DOHH2 (cell line): Measurements from ENCODE around the gene CPNE9.

Source experiments
- CTCF ChIP-seq: fragments of 200-600 bp; sonication (generic); IDR thresholded peaks from one replicate; pipeline ENCODE4 v1.5.1; 2014; ENCODE audit warnings: antibody characterized with exemption, mild to moderate bottlenecking, low read depth, low read length; ENCODE audit not compliant: poor library complexity, severe bottlenecking
- EZH2phosphoT487 ChIP-seq: fragments of 200-600 bp; sonication (generic); IDR thresholded peaks from 2 replicates; pipeline ENCODE4 v1.6.1; 2017; ENCODE audit warnings: borderline replicate concordance, mild to moderate bottlenecking, antibody characterized with exemption, low read length, moderate library complexity, mixed read lengths

GRCh38 chr3:9778143-9779074, 74.8 kb downstream of the CPNE9 start:
- no peak for TF ChIP-seq CTCF
- TF ChIP-seq EZH2phosphoT487, result no peak
